ENCODE results near the gene LIME1.

Gene LIME1

DNA sequence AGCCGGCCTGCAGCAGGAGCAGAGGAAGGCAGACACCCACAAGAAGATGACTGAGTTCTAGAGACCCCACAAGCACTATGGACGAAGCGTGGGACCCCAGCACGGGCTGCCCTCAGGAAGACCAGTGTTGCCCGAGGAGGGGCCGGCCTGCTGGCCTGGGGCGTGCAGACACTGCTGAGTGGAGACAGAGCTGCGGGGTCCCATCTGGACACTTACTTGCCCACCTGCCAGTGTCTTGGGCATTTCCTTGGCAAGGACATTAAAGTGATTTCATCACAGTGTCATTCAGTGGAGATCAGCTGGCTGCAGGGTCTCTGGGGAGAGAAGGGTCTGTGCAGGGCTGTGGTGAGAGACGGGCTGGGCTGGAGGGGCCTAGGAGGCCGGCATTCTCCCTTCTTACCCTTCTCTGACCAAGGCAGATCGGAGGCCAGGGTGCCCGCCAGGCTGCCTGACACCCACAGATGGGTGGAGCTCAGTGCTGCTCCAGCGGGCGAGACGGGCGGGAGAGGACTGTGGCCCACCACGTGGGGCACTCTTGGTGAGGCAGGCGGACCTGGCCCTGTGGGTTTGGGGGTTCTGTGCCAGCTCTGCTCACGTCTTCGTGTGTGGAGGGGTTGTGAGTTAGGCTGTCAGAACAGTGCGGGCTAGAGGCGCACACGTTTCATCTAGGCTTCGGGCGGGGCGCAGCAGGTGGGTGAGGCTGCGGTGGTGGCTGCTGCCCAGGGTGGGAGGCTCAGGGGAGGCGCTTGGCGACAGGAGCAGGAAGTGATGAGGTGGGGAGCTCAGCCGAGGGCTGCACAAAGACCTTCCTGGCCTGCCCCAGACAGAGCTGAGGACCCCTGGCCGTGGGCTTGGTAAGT lies at the start of gene LIME1:
Gene LIME1, plus strand, starts transcription at position 806 of the 860 bp plus-strand sequence. CDS start 886 bp downstream, outside the sequence.
- ChIA-PET POLR2A (interaction anchor here (0.7 to 1.8 kb wide), 3 partner anchors 9 to 129 kb away, joined by 3 to 4 read pairs (median 4); partner anchors contain the start of genes ARFRP1, TPD52L2 and ZGPAT), CTCF (no interaction called here)
- no peak for DNase-seq (ENCODE audit: low read depth, low spot score)
- TF ChIP-seq, protein P1, sequence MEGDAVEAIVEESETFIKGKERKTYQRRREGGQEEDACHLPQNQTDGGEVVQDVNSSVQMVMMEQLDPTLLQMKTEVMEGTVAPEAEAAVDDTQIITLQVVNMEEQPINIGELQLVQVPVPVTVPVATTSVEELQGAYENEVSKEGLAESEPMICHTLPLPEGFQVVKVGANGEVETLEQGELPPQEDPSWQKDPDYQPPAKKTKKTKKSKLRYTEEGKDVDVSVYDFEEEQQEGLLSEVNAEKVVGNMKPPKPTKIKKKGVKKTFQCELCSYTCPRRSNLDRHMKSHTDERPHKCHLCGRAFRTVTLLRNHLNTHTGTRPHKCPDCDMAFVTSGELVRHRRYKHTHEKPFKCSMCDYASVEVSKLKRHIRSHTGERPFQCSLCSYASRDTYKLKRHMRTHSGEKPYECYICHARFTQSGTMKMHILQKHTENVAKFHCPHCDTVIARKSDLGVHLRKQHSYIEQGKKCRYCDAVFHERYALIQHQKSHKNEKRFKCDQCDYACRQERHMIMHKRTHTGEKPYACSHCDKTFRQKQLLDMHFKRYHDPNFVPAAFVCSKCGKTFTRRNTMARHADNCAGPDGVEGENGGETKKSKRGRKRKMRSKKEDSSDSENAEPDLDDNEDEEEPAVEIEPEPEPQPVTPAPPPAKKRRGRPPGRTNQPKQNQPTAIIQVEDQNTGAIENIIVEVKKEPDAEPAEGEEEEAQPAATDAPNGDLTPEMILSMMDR (IDR thresholded peaks at IDR 0.05; ENCODE audit: insufficient read depth, low read length, missing control alignments), result no peak
- H3K4me3 ChIP-seq (ENCODE audit: low read depth, low read length), result no peak within 1 kb of the TSS

DNA sequence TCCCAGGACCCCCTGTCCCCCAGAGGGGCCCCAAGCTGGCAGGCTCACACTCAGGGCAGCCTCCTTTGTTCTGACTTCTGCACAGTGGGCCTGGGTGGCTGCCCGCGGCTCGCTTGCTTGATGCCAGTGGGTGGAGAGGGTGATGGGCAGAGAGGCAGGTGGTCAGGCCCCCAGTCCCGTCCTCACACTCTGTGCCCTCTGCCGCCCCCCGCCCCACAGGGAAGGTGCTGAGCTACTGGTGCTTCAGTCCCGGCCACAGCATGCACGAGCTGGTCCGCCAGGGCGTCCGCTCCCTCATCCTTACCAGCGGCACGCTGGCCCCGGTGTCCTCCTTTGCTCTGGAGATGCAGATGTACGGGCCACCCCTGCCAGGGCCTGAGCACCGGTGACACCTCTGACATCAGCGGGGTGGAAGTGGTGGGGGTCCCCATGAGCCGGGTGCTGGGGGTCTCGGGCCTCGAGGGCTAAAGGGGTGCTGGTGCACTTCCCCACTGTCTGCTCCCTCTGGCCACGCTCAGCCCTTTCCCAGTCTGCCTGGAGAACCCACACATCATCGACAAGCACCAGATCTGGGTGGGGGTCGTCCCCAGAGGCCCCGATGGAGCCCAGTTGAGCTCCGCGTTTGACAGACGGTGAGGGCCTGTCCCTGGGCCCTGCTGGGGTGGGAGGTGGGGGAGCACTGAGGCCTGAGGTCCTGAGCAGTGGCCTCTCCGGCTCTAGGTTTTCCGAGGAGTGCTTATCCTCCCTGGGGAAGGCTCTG lies 48.9 kb upstream of the LIME1 start:
- TF ChIP-seq, protein P1 (IDR thresholded peaks at IDR 0.05; ENCODE audit: insufficient read depth, low read length, missing control alignments), result no peak
- DNase-seq (ENCODE audit: low read depth, low spot score), result no peak
- ChIA-PET POLR2A (interaction anchor here (1.0 to 1.1 kb wide), 2 partner anchors 20 kb away, joined by 3 to 4 read pairs; partner anchors contain the start of genes ARFRP1 and ZGPAT), CTCF (interaction anchor here (1.4 kb wide), 1 partner anchor 149 kb away, joined by 3 read pairs; no protein-coding TSS in a partner anchor)
- H3K4me3 ChIP-seq (ENCODE audit: low read depth, low read length), result no peak overlapping the region

DNA sequence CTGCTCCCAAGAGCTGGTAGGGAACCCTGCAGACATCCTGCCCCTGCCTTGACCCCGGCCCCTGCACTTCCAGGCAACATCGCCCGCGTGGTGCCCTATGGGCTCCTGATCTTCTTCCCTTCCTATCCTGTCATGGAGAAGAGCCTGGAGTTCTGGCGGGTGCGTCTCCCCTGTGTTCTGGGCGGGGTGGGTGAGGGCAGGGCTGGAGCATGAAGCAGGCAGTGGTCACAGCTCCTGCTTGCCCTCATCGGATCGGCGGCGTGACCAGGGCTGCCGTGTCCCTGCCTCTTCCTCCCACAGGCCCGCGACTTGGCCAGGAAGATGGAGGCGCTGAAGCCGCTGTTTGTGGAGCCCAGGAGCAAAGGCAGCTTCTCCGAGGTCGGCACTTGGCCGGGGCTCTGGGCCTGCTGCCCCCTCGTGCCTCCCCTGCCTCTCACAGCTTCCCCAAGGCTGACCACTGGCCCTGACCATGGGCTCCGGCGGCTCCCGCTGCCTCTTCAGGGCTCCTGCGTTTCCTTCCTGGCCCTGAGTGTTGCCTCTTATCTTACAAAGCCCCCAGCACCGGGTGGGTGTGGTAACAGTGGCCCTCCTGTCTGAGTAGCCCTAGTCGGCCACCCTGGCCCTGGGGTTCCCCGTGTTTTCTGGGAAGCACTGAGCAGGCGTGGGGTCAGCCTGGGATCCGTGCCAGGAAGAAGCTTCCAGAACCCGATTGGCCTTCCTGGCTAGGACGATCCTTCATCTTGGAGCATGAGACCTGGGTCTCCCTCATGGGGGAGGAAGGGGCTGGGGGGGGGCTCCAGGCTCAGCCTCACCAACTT lies 48.0 kb upstream of the LIME1 start:
- TF ChIP-seq, protein P1 (IDR thresholded peaks at IDR 0.05; ENCODE audit: insufficient read depth, low read length, missing control alignments), result no peak
- ChIA-PET POLR2A (interaction anchor here (0.7 to 1.1 kb wide), 2 partner anchors 10 to 19 kb away, joined by 3 to 4 read pairs; partner anchors contain the start of genes ARFRP1 and ZGPAT), CTCF (interaction anchor here (1.4 kb wide), 1 partner anchor 150 kb away, joined by 3 read pairs; no protein-coding TSS in a partner anchor)
- H3K4me3 ChIP-seq (ENCODE audit: low read depth, low read length), result no peak overlapping the region
- DNase-seq (ENCODE audit: low read depth, low spot score), result no peak

DNA sequence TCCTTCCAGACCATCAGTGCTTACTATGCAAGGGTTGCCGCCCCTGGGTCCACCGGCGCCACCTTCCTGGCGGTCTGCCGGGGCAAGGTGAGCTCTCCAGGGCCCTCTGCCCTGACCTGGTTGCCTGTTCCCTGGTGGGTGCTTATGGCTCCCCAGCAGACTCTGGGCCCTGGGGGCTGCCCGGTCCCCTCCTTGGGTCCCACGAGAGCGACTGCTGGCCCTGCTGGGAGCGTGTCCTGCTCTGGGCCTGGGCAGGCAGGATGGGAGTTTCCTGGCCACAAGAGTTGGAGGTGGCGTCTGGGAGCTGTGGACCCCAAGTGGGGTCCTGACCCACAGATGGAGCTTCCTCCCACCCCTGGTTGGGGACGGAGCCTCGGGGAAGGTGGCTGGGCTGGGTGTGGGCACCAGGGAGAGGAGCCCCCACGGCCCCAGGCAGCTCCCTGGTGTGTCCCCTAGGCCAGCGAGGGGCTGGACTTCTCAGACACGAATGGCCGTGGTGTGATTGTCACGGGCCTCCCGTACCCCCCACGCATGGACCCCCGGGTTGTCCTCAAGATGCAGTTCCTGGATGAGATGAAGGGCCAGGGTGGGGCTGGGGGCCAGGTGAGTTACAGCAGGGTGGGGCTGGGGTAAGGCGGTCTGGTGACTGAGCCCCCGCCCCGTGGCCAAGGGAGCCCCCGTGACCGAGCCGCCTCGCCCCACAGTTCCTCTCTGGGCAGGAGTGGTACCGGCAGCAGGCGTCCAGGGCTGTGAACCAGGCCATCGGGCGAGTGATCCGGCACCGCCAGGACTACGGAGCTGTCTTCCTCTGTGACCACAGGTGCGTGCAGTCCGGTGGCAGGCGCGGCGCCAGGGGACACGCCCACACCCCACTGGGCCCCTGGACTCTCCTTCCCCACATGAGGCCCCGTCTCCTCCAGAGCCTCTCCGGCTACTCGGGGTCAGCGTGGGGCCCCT lies 47.1 kb upstream of the LIME1 start:
- H3K4me3 ChIP-seq (ENCODE audit: low read depth, low read length), result no peak overlapping the region
- TF ChIP-seq, protein P1 (IDR thresholded peaks at IDR 0.05; ENCODE audit: insufficient read depth, low read length, missing control alignments), result no peak
- POLR2A ChIA-PET, result interaction anchor here (0.7 to 1.1 kb wide), 2 partner anchors 9 to 18 kb away, joined by 3 to 4 read pairs; partner anchors contain the start of genes ARFRP1 and ZGPAT
- CTCF ChIA-PET, result no interaction called here
- DNase-seq (ENCODE audit: low read depth, low spot score), result no peak

Measured in AG04449 (cell line).